Activated CD4-positive, alpha-beta T cell treated with anti-CD3 and anti-CD28 coated beads, Interleukin-2, amount 50 U/mL, for 16 hours (primary cell): ENCODE results near the gene FLYWCH1.

Experiments
- DNase-seq: peaks from one replicate; pipeline ENCODE4 v3.0.0-alpha.2; 2020

Gene FLYWCH1

GRCh38 chr16:2987286-2987685, 75.6 kb downstream of the FLYWCH1 start:
- no peak for DNase-seq

- DNase-seq, result no peak
These were observed 76.1 kb downstream of the FLYWCH1 start for GRCh38 chr16:2987833-2988232.

GRCh38 chr16:2988590-2989099, 76.9 kb downstream of the FLYWCH1 start:
- DNase-seq, result no peak

- no peak for DNase-seq
These were observed 79.2 kb downstream of the FLYWCH1 start for GRCh38 chr16:2990891-2991290.

GRCh38 chr16:2991566-2992261, 80.0 kb downstream of the FLYWCH1 start:
- DNase-seq, result no peak

- no peak for DNase-seq
These were observed 80.8 kb downstream of the FLYWCH1 start for GRCh38 chr16:2992383-2993081.

- DNase-seq, result no peak
These were observed 84.6 kb downstream of the FLYWCH1 start for GRCh38 chr16:2996298-2996697.

GRCh38 chr16:2999929-3000328, 88.2 kb downstream of the FLYWCH1 start:
- no peak for DNase-seq

- no peak for DNase-seq
These were observed 88.8 kb downstream of the FLYWCH1 start for GRCh38 chr16:3000540-3000939.
